Osteocyte (in vitro differentiated cells): Measurements from ENCODE around the gene CROCC2. TPM values are rescaled to one million over a fixed set of nuclear protein-coding genes. Genes with fewer than 3 reads are reported as not detected.

ENCODE experiments used
- DNase-seq: peaks from one replicate; pipeline ENCODE4 v3.0.0; 2021; ENCODE audit warnings: mixed read lengths; ENCODE audit not compliant: unreplicated experiment; ENCODE audit errors: extremely low spot score
- H3K27ac Mint-ChIP-seq: one replicate; pipeline ENCODE4 v1.8.0; 2021; ENCODE audit warnings: mild to moderate bottlenecking, mixed read lengths; ENCODE audit not compliant: unreplicated experiment
- H3K27me3 Mint-ChIP-seq: one replicate; pipeline ENCODE4 v1.8.0; 2021; ENCODE audit warnings: mixed read lengths; ENCODE audit not compliant: unreplicated experiment
- H3K36me3 Mint-ChIP-seq: one replicate; pipeline ENCODE4 v1.8.0; 2021; ENCODE audit warnings: mixed read lengths; ENCODE audit not compliant: unreplicated experiment
- H3K4me1 Mint-ChIP-seq: one replicate; pipeline ENCODE4 v1.8.0; 2021; ENCODE audit warnings: mixed read lengths; ENCODE audit not compliant: unreplicated experiment
- H3K4me3 Mint-ChIP-seq: one replicate; pipeline ENCODE4 v1.8.0; 2021; ENCODE audit warnings: mild to moderate bottlenecking, moderate library complexity, mixed read lengths; ENCODE audit not compliant: unreplicated experiment
- H3K9me3 Mint-ChIP-seq: one replicate; pipeline ENCODE4 v1.8.0; 2021; ENCODE audit warnings: mixed read lengths; ENCODE audit not compliant: unreplicated experiment
- CTCF ChIP-seq: fragments of 200-600 bp; sonication (generic); IDR thresholded peaks from 2 replicates; pipeline ENCODE4 v1.5.0; 2021; ENCODE audit warnings: antibody characterized with exemption, mild to moderate bottlenecking, moderate library complexity
- total RNA-seq: library from RNA; stranded (reverse); gene quantifications from 2 replicates; pipeline ENCODE4 v1.2.1, GENCODE V29; 2021

CROCC2 gene
- total RNA-seq, 1 donor from 2014 or later: not detected

DNA sequence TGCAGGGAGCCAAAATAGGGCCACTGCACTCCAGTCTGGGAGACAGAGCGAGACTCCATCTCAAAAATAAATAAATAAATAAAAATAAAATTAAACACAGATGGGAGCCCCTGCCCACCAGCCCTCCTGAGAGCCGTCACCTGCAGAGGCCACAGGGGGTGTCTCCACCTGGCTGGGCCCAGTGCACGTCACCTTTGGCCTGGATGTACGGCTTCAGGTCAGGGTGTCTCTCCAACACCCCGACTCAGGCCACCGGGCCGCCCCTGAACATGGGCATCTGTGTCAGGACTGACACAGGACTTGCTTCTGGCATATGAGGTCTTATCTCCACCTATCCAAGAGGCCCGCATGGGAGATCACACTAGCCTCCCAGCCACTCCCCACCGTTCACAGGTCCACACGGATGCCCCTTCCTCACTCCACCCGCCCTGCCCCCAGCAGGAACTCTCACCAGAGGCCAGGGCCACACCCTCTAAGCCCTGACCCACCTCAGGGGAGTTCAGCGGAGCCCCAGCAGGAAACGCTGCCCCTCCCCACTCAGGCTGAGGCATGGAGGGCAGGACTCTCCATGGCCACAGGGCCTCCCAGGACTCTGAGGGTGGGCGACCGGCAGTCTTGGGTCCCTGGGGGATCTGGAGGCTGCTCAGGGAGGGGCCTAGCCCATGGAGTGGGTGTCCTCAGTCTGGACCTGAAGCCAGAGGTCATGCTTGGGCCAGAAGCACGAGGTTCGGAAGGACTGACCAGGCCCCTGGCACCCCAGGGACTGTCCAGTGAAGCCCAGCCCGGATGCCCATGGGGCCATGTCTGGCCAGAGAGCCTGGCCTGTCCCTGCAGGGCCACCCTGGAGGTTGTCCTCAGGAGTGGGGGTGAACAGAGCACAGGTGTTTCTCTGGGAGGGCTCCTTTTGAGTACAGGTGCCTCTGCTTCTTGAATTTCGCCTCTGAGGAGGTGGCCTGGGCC lies 1.6 kb upstream of the CROCC2 start:
- TF ChIP-seq CTCF: no peak
- no peak for DNase-seq
- Mint-ChIP-seq H3K27ac (no peak overlapping the region), H3K9me3 (peaks cover 6% of the 10 kb centered on the region), H3K27me3 (peaks cover 16% of the 10 kb centered on the region), H3K4me3 (no peak overlapping the region), H3K4me1 (no peaks in the 10 kb centered on the region), H3K36me3 (no peaks in the 10 kb centered on the region)

- peaks cover 16% of the 10 kb centered on the region for H3K27me3 Mint-ChIP-seq
- no peak overlapping the region for H3K27ac Mint-ChIP-seq
- no peaks in the 10 kb centered on the region for H3K4me1 Mint-ChIP-seq
Measured at GRCh38 chr2:240905176-240905781, 857 bp upstream of the CROCC2 start.

DNA sequence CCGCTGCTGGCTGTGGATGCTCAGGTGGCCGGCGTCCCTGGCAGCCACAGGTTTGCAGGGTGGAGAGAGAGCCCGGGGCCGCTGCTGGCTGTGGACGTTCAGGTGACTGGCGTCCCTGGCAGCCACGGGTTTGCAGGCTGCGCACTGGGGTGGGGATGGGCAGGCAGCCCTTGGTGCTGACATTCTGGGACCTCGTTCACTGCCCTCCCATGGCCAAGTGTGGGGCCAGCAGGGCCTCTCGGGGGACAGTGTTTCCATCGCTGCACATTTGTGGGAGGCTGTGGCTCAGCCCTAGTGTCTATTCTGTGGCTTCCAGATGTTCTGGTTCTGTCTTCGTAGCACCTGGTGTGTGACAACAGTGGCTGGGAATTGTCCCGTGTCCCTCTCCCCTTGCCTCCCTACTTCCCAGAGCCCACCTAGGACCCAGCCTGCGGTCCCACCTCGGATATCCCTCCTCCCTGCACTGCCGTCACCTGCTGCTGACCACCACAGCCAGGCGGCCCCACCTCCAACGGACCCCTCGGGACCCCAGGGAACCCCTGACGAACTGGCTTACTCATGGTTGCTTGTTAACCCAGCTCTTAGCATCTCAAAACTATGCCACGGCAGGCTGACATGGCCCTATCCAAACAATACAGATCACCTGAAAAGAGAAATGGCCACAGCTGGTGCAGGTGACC lies 915 bp downstream of the CROCC2 start:
- Mint-ChIP-seq H3K36me3 (no peaks in the 10 kb centered on the region), H3K4me1 (no peaks in the 10 kb centered on the region), H3K27me3 (peaks cover 18% of the 10 kb centered on the region), H3K4me3 (no peak overlapping the region), H3K9me3 (no peaks in the 10 kb centered on the region), H3K27ac (no peak overlapping the region)
- no peak for TF ChIP-seq CTCF
- DNase-seq: no peak

More at GRCh38 chr2:240905176-240905781, 857 bp upstream of the CROCC2 start:
- H3K4me3 Mint-ChIP-seq: no peak overlapping the region
- H3K36me3 Mint-ChIP-seq: no peaks in the 10 kb centered on the region
- no peak for DNase-seq
- no peak for TF ChIP-seq CTCF
- peaks cover 6% of the 10 kb centered on the region for H3K9me3 Mint-ChIP-seq

GRCh38 chr2:240909216-240909974 lies 3.3 kb downstream of the CROCC2 start:
- H3K9me3 Mint-ChIP-seq: no peaks in the 10 kb centered on the region
- no peaks in the 10 kb centered on the region for H3K36me3 Mint-ChIP-seq
- peaks cover 4% of the 10 kb centered on the region for H3K4me1 Mint-ChIP-seq
- TF ChIP-seq CTCF: no peak
- H3K27ac Mint-ChIP-seq: no peak overlapping the region
- no peak for DNase-seq
- H3K27me3 Mint-ChIP-seq: peaks cover 15% of the 10 kb centered on the region
- no peak overlapping the region for H3K4me3 Mint-ChIP-seq
